CD4-positive, alpha-beta T cell treated with Interleukin-12 subunit alpha and Interleukin-12 subunit beta, for 1 hour (primary cell): ENCODE data around the gene ALDOA.
"Not testable (repeated sequence)": the region's sequence is repeated elsewhere in the genome, so short reads cannot be mapped to it uniquely, and the experiment has no call there.

Experiments used
- DNase-seq: peaks from one replicate; pipeline ENCODE4 v3.0.0-alpha.2; 2020

The ALDOA gene

DNA sequence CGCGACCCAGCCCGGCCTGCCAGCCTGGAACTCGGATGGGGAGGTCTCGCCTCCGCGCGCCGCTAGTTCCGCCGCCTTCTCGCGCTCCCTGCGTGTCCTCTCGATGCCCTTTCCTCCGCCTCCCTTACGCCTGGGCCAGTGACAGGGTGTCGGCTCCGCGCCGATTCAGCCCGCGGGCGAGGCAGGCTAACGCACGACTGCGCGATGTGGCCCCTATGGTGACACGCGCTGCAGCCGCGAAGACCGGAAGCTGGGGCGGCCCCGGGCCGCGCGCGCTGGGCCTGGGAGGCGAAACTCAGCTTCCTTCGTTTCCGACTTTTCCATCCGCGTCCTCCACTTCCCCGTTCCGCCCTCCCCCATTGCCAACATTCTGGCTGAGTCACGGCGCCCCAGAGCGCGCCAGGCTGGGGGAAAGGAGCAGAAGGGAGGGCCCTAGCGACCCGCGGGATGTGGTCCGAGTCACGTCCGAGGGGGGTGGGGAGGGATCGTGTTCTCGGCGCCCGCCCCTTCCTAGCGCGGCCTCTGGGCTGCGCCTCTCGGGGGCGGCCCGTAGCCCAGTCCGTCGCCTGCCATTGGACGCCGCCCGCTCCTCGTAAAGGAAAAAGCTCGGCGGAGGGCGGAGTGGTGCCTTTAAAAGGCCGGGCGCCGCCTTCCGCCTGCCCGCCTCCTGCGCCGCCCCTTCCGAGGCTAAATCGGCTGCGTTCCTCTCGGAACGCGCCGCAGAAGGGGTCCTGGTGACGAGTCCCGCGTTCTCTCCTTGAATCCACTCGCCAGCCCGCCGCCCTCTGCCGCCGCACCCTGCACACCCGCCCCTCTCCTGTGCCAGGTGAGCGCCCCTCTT lies at the start of gene ALDOA:
ALDOA (plus strand) TSS at position 659 of the 841 bp plus-strand sequence. CDS start 1,138 bp downstream, outside the sequence.
- DNase-seq, result peak; percentile 95

DNA sequence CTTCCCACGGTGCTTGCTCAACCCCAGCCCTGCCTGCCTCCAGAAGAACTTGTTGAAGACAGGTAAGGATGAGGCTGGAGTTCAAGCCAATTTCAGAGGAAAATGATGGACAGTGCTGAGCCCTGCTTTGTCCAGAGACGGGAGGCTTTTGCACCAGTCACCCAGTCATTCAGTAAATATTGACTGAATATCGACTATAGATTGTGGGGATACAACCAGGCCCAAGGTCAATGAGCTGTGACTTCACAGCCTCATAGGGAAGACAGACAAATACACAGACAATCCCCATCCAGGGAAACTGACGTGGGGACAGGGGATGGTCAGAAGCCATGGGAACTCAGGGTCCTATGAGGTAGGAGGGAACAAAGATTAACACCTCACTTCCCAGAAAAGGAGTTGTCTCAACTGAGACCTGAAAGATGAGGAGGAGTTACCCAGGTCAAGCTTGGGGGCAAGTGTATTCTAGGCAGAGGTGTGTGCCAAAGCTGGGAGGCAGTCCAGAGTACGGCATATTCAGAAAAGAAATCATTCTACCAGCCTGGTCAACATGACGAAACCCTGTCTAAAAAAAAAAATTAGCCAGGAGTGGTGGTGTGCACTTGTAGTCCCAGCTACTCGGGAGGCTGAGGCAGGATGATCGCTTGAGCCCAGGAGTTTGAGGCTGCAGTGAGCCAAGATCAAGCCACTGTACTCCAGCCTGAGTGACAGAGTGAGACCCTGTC lies 48.8 kb upstream of the ALDOA start:
- no peak for DNase-seq

DNA sequence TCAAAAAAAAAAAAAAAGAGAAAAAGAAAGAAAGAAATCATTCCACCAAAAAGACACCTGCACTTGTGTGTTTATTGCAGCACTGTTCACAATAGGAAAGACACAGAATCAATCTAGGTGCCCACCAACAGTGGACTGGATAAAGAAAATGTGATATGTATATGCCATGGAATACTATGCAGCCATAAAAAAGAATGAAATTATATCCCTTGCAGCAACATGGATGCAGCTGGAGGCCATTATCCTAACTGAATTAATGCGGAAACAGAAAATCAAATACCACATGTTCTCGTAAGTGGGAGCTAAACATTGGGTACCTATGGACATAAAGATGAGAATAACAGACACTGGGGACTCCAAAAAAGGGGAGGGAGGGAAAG lies 48.3 kb upstream of the ALDOA start:
- DNase-seq, result no peak

DNA sequence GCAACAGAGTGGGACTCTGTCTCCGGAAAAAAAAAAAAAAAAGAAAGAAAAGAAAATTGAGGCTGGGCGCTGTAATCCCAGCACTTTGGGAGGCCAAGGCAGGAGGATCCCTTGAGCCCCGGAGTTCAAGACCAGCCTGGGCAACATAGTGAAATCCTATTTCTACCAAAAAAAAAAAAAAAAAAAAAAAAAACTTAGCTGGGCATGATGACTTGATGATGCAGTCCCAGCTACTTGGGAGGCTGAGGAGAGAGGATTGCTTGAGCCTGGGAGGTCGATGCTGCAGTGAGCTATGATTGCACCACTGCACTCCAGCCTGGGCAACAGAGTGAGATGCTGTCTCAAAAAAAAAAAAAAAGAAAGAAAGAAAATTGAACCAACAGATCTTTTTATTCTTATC lies 47.6 kb upstream of the ALDOA start:
- not testable (repeated sequence) for DNase-seq

DNA sequence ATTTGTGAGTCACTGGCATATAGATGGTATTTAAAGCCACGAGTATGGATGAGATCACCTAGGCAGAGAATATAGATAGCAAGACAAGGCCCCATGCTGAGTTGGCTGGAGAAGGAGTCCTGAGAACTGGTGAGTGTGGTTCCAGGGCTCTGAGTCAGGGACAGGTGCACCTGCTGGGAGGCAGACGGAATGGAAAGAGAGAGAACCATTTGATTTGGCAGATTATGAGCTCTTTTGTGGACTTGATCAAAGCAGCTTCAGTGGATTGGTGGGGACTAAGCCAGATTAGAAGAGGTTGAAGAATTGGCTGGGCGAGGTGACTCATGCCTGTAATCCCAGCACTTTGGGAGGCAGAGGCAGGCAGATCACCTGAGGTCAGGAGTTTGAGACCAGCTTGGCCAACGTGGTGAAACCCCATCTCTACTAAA lies 46.8 kb upstream of the ALDOA start:
- no peak for DNase-seq

DNA sequence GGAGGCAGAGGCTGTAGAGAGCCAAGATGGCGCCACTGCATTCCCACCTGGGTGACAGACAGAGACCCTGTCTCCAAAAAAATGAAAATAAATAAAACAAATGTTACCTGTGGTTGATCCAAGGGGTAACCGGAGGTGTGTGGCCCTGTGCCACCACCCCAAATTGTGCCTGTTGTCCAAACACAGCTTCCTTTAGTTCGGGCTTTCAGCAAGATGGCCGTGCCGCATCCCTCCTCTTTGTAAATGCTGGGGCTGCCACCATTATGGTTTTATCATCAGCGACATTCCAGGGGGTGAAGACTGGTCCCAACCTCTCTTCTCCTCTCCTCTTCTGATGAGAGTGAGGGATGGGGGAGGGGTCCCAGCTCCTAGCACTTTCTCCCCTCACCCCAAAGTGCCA lies 42.7 kb upstream of the ALDOA start, which contains the start of gene C16orf92:
C16orf92 (plus strand) TSS at position 312 of the 400 bp plus-strand sequence. CDS start 143 bp downstream, outside the sequence.
- no peak for DNase-seq

DNA sequence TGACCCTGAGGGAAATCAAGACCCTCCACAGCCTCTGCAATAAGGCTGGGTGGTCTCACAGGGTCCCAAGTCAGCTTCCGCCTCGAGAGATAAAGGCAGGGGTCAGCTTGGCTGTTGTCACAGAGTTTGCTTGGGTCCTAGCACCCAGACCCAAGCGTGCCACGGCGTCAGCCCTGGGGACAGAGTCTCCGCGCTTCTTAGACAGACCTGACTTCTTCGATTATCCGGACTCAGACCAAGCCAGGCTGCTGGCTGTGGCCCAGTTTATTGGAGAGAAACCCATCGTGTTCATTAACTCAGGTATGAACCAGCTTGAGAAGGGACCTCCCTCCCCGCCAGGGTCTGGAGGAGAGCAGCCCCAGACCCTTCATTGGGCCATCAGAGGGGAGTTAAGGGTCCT lies 42.0 kb upstream of the ALDOA start:
- DNase-seq, result no peak

DNA sequence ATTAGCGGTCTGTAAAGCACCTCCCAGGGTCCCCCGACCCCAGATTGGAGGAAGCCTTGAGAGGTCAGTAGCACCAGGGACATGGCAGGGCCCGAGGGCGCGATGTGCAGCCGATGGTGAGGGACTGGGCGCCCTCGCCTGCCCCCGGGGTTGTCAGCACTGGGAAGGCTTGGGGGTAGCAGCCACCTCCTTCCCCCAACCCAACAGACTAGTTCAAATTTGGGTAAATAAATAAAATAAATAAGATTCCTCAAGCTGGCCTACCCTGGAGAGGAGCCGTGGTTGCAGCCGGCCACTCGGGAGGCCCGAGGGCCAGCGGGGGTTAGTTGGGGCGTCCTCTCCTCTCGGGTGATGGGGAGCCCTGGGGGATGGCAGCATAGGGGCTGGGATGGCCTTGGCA lies 41.1 kb upstream of the ALDOA start:
- no peak for DNase-seq

DNA sequence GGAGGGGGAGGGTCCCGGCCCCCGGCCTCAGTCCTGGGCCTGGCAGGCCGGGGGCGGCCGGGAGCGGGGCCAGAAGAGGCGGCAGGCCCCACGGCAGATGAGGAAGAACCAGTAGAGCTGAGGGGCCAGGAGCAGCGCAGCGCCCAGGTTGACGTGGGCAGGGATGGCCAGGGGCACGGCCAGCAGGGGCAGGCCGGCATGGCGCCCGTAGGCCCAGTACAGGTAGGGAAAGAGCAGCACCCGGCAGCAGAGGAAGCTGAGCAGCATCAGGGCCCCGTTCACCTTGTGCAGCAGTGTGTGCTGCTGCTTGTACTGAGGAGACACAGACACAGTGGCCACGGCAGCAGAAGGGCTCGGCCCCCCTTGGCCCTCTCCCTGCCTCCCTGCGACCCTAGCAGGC lies 40.4 kb upstream of the ALDOA start:
- no peak for DNase-seq

DNA sequence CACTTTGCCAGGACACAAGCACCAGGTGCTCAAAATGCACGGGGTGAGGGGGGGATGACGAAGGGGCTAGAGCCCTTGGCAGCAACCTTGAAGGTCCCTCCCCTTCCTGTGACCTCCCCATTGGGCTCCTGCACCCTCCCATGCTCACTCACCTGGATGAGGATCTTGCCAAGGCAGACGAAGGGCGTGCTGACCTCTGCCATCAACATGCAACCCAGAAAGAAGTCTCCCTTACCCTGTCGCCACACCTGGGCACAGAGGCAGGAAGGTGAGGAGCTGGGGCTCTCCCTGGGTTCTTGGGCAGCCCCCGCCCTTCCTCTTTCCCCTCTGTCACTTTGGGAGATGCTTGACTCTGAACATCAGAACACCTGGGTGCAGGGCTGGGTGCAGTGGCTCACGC lies 40.0 kb upstream of the ALDOA start:
- DNase-seq, result no peak

DNA sequence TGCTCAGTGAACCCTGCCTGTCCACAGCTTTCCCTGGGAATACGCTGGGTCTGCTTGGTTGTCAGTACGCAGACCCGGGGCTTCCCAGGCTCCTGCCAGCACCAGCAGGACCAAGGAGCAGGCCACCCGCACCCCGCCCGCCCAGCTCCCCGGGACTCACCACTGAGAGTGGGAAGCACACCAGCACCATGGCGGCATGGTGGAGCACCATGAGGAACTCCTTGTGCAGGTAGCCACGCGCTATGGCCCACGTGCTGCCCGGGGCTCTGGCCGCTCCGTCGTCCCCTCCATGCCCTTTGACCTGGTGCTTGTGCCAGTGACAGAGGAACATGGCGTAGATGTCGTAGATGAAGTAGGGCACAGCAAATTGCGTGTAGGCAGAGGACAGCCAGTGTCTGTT lies 39.1 kb upstream of the ALDOA start:
- no peak for DNase-seq

DNA sequence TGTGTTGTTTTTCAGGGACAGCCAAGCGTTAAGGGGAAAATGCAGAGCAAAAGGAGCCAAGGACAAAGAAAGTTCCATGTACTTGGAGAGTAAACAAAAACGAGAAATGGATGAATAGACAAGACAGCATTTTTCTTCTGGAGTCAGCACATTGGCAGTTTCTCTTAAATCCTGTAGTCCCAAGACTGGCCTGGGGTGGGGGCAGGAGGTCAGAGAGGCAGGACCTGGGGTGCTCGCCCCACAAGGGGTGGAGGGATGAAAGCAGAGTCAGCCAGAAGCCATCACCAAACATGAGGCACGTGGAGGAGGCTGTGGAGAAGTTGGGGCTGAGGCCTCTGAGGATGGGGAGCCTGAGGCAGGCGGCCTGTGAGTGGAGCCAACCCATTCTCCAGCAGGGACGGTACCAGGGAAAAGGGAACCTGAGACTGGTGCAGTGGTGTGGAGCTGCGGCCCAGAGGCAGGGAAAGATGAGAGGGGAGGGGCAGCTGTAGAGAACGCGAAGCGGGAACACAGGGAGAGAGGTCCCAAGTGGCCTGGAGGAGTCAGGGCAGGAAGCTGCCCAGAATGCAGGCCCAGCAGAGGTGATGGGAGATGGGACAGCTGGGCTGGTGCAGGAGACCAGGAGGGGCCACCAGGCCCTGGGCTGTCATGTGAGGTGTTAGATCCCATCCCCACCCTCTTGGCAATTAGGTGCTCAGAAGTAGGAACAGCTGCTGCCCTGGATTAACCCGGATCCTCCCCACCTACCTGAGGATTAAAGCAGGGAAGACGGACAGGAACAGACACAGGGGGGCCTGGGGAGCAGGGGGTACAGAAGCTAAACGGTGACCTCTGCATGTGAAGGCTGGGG lies 37.7 kb upstream of the ALDOA start:
- no peak for DNase-seq

DNA sequence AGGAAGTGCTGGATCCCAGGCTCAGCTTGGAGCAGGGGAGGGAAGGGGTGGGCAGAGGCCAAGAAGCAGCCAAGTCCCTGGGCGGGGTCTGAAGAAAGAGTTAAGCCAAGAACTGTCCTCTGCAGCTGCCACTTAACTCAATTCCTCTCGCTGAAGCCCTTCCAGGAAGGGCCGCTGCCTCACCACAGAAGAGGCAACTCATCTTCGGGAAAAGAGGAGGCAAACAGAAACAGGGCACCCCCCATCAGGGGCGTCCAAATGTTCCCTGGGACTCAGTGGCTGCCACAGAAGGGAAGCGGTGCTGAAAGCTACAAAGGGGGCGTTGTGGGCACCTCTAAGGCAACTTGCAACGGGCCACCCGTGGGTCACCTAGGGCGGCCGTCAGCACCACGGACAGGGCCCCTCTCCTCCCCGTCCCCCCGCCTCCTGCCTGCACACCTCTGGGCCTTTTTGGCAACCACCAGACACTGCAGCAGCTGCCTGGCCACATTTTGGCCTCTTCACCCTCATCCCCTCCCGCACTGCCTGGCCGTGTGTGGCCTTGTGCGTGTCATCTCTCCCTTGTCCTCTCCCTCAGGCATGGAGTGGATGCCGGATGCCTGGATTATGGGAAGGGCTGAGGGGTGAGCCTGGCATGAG lies 37.0 kb upstream of the ALDOA start:
- no peak for DNase-seq

DNA sequence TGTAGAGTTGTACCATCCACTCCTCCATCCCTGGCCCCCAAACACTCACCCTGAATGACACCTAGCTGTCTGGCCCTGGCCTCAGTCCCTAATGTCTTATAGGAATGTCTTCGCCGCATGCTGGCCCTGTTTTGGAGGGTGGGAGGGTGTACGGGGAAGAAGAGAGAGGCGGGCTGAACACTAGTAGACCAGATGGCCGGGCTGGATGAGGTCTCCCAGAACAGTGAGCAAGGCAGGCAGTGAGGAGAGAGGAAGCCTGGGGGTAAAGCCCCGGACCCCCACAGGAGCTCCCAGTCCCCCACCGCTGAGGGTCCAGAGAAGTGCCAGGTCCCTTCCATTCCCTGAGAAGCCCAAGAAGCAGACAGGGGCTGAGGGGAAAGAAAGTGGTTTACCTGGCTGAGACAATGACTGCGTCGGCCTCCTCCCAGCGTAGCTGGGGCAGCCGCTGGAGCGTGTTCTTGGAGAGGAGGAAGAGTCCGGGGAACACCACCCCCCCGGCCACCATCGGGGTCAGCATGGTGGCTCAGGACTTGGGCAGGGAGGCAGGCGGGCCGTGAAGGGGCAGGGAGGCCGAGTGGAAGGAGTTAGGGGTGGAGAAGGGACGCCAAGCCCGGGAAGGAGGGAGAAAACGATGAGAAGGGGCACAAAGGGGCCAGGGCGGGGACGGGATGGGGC lies 35.4 kb upstream of the ALDOA start:
- DNase-seq, result no peak

DNA sequence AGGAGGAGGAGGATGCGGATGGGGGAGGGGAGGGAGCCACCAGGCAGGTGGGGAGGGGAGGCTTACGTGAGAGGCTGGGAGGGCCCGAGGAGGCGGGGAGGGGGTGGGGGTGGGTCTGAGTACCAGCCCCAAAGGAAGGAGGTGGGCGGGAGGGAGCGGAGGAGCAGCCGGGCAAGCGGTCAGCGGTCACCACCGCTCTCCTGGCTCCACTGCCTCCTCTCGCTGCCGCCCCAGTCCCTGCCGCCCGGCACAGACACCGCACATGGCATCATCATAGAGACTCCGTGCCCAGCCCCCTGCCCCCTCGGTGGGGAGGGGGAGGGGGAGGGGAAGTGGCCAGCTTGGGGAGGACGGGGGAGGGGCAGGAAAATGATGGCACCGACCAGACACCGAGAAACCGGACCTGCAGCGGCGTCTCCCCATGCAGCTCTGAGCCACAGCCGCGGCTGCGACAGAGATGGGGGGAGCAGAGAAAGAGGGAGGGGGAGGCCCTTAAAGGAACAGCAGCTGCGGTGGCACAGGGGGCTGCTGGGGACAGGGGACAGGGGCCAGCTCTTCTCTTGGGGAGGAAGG lies 34.6 kb upstream of the ALDOA start, which contains the start of gene TLCD3B:
TLCD3B (minus strand) TSS at position 431 of the 573 bp plus-strand sequence. CDS start 744 bp downstream, outside the sequence.
- no peak for DNase-seq

DNA sequence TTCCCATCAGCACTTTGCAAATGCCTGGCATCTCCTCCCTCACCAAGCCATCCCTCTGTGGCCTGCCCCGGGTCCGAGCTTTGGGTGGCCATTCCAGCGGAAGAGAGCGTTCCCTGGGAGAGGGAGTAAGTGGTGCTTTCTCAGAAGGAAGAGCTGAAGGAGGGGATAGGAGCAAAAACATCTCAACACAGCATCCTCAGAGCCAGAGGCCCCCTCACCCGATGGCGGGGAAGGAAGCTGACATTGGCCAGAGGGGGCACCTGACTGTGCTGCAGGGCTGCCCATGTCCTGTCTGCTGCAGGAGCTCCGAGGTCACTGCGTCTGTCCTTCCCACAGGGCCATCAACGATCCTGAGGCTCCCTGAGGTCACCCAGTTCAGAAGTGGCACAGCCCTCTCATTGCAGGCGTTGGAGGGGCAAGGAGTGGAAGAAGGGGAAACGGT lies 34.1 kb upstream of the ALDOA start:
- DNase-seq, result no peak

DNA sequence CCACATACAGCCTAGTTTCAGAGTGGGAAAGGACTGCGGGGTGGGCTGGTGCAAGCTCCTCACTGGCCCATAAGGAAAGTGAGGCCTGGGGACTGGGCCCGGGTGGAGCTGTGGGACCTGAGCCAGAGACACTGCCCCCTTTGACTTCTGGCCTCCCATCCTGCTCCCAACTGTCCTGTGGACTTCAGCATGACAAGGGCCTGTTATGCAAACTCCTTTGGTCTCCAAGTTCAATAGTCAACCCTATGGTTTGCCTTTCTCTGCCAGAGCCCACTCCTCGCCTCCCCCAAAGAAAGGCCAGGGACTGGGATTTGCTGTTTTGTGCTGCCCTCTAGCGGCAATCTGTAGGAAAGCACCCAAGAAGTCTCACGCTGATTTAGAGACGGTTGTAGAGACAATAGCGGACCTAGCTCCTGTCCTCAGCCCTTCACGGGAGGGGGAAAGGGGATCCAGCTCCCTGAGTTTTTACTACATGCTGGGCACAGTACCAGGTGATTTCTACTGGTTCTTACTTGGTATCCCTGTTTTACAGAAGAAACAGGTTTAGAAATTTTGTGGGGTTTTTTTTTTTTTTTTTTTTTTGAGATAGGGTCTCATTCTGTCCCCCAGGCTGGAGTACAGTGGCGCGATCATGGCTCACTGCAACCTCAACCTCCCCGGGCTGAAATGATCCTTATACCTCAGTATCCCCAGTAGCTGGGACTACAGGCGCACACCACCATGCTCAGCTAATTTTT lies 33.3 kb upstream of the ALDOA start:
- peak; percentile 75 for DNase-seq

DNA sequence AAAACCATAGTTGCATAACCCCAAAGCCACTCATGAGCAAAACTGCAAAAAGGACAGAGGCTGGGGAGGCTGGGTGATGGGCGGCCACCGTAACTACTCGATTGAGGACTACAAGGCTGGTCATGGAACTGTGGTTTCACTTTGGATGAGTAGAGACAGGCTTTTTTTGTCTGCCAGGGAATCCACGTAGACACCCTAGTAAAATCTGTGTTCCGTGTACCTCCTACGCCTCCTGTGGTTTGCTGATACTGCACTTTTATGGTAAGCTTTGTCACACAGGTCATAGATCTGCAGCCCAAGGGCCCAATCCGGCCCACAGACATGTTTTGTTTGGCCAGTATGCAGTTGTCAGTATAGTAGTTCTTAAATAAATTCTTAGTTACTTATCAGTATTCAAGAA lies 32.3 kb upstream of the ALDOA start:
- DNase-seq, result no peak

DNA sequence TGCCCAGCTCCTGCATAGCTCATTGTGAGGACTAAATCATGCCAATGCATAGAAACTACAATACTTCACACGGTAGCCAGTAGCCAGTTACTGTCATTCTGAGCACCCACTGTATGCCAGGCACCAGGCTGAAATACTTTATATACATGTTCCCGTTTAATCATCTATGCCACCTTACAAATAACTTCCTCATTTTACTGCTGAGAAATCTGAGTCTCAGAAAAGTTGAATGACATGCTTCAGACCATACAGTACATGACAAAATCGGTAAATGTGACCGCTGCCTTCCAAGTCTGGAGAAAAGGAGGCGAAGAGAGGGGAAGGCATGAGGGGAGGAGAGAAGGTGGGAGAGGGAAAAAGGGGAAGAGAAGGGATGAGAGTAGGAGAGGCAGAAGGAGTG lies 25.3 kb upstream of the ALDOA start:
- DNase-seq, result no peak

DNA sequence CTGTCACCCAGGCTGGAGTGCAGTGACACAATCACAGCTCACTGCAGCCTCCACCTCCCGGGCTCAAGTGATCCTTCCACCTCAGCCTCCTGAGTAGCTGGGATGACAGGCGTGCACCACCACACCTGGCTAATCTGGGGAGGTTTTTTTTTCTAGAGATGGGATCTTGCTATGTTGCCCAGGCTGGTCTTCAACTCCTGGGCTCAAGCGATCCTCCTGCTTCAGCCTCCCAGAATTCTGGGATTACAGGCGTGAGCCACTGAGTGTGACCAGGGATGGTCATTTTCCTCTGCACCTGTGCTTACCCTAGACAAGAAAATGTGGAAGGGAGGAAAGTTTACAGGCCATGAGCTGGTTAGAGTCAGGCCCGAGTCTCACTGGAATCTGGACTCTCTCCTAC lies 24.9 kb upstream of the ALDOA start:
- not testable (repeated sequence) for DNase-seq

DNA sequence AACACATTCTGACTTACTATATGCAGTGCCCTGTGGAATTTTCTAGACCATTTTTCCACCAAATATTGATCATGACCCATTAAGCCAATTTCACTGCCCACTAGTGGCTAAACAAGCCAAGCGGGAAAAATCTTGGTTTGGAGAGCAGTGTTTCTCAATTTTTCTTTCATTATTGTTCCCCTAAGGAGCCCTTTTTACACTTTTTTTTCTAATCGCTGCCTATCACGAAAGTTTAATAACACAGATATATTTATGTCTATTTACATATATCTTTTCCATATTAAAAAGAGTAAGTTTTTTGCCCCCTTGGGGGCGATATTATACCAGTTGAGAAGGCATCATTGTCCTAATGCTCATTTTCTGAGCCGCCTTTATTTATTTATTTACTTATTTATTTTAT lies 23.7 kb upstream of the ALDOA start:
- peak; percentile 49 for DNase-seq
